GM12873 (cell line): ENCODE measurements around the gene GMNC.

Experiments
- CTCF ChIP-seq: IDR thresholded peaks from 2 replicates; pipeline ENCODE4 v1.5.1; 2012; ENCODE audit warnings: low read depth, mild to moderate bottlenecking, moderate library complexity, low read length, control low read depth; ENCODE audit not compliant: insufficient read depth; ENCODE audit errors: missing control alignments

Gene GMNC

GRCh38 chr3:190863119-190863465 lies 598 bp upstream of the GMNC start:
- no peak for TF ChIP-seq CTCF

GRCh38 chr3:190860521-190860920 lies 2.0 kb downstream of the GMNC start:
- no peak for TF ChIP-seq CTCF

- no peak for TF ChIP-seq CTCF
Observed at GRCh38 chr3:190855151-190855550, 7.3 kb downstream of the GMNC start.

- TF ChIP-seq CTCF: no peak
Observed at GRCh38 chr3:190854062-190854461, 8.4 kb downstream of the GMNC start.

- no peak for TF ChIP-seq CTCF
Observed at GRCh38 chr3:190853464-190853863, 9.0 kb downstream of the GMNC start.

GRCh38 chr3:190849607-190850006 lies 12.9 kb downstream of the GMNC start:
- no peak for TF ChIP-seq CTCF

- TF ChIP-seq CTCF: no peak
Observed at GRCh38 chr3:190848870-190849269, 13.6 kb downstream of the GMNC start.

GRCh38 chr3:190847436-190847835 lies 15.1 kb downstream of the GMNC start:
- TF ChIP-seq CTCF: no peak
